H1 (cell line): Measurements from ENCODE around the gene SLC4A7. TPM values are rescaled to one million over a fixed set of nuclear protein-coding genes. Genes with fewer than 3 reads are reported as not detected.
A peak's percentile ranks its signal among the peaks of the same experiment; 100 is the strongest.

Experiments
- ASH2L ChIP-seq: fragments of 200-600, 300-600 bp; sonication (generic); IDR thresholded peaks from one replicate; pipeline ENCODE4 v1.7.1; 2017; ENCODE audit warnings: low read length
- CHD2 ChIP-seq: IDR thresholded peaks from 2 replicates; pipeline ENCODE4 v1.6.1; 2012; ENCODE audit warnings: low read length, improper control_type of control experiment
- EGR1 ChIP-seq: IDR thresholded peaks from 2 replicates; pipeline ENCODE4 v1.6.1; 2011; ENCODE audit warnings: low read depth, low read length, borderline replicate concordance
- HDAC2 ChIP-seq, 2 experiments: fragments of 300-600 bp in 1 of 2; sonication (generic) in 1 of 2; IDR thresholded peaks; 2 replicates each; pipeline ENCODE4 v1.6.1; 2011 to 2012; ENCODE audit warnings: low read depth in 2 of 2, low read length in 2 of 2, mild to moderate bottlenecking in 2 of 2, moderate library complexity in 2 of 2, borderline replicate concordance in 1 of 2, inconsistent platforms in 1 of 2
- KDM4A ChIP-seq: IDR thresholded peaks from one replicate; pipeline ENCODE4 v1.7.1; 2012; ENCODE audit warnings: low read depth, mild to moderate bottlenecking, moderate library complexity, low read length, inconsistent platforms; ENCODE audit not compliant: severe bottlenecking
- POLR2A ChIP-seq, 2 experiments: IDR thresholded peaks; 1 replicate in 1 of 2; 2 replicates in 1 of 2; pipeline ENCODE4 v1.6.1; 2011; ENCODE audit warnings: low read depth in 2 of 2, low read length in 2 of 2, mild to moderate bottlenecking in 2 of 2; ENCODE audit errors: control extremely low read depth in 1 of 2
- POLR2AphosphoS5 ChIP-seq: IDR thresholded peaks from 2 replicates; pipeline ENCODE4 v1.6.1; 2011; ENCODE audit warnings: low read depth, low read length
- RBBP5 ChIP-seq: IDR thresholded peaks from 2 replicates; pipeline ENCODE4 v1.7.1; 2012; ENCODE audit warnings: low read depth, mild to moderate bottlenecking, inconsistent platforms, low read length, moderate library complexity, borderline replicate concordance
- SP2 ChIP-seq: IDR thresholded peaks from 2 replicates; pipeline ENCODE4 v1.6.1; 2012; ENCODE audit warnings: mild to moderate bottlenecking, low read length, inconsistent platforms
- TBP ChIP-seq: IDR thresholded peaks from 2 replicates; pipeline ENCODE4 v1.6.1; 2011; ENCODE audit warnings: low read depth, low read length, improper control_type of control experiment
- YY1 ChIP-seq: IDR thresholded peaks from 2 replicates; pipeline ENCODE4 v1.6.1; 2011; ENCODE audit warnings: low read depth, mild to moderate bottlenecking, low read length
- ZNF274 ChIP-seq: IDR thresholded peaks from 2 replicates; pipeline ENCODE4 v1.7.0; 2012; ENCODE audit warnings: low read length, borderline replicate concordance; ENCODE audit errors: extremely low read depth
- polyA plus RNA-seq, 7 experiments: library from polyadenylated mRNA; depleted of rRNA in 3 of 7; stranded (reverse) in 5 of 7; unstranded in 2 of 7; fragments of >200 nt in 5 of 7; fragments of 200-250 nt in 2 of 7; gene quantifications; 1 replicate in 5 of 7; 2 replicates in 1 of 7; 4 replicates in 1 of 7; pipeline versions ENCODE4 v1.2.1 to v1.2.3, GENCODE V29; 2011 to 2013; ENCODE audit warnings: missing spikeins in 2 of 7, mixed read lengths in 2 of 7
- total RNA-seq: library from RNA; stranded (reverse); fragmentation: NEBNext Ultra II Directional; extraction: Animal tissue kit (Norgen Biotek cat#: 25700); gene quantifications from 2 replicates; pipeline ENCODE4 v1.2.1, GENCODE V29; 2021
- TF ChIP-seq, protein P1 (sequence below), 3 experiments: IDR thresholded peaks; 1 replicate in 2 of 3; 2 replicates in 1 of 3; pipeline versions ENCODE4 v1.5.1 to v1.6.1; 2011; ENCODE audit warnings: low read length in 3 of 3, mild to moderate bottlenecking in 3 of 3, inconsistent platforms in 2 of 3, low read depth in 1 of 3, moderate library complexity in 1 of 3; ENCODE audit not compliant: insufficient read depth in 1 of 3; ENCODE audit errors: control extremely low read depth in 1 of 3

The SLC4A7 gene
- total and polyA plus RNA-seq, 2 of the 8 experiments (the other 6 are each of a cell fraction or from before 2014, with no cell fraction given): 14.9 to 70.5 TPM

DNA sequence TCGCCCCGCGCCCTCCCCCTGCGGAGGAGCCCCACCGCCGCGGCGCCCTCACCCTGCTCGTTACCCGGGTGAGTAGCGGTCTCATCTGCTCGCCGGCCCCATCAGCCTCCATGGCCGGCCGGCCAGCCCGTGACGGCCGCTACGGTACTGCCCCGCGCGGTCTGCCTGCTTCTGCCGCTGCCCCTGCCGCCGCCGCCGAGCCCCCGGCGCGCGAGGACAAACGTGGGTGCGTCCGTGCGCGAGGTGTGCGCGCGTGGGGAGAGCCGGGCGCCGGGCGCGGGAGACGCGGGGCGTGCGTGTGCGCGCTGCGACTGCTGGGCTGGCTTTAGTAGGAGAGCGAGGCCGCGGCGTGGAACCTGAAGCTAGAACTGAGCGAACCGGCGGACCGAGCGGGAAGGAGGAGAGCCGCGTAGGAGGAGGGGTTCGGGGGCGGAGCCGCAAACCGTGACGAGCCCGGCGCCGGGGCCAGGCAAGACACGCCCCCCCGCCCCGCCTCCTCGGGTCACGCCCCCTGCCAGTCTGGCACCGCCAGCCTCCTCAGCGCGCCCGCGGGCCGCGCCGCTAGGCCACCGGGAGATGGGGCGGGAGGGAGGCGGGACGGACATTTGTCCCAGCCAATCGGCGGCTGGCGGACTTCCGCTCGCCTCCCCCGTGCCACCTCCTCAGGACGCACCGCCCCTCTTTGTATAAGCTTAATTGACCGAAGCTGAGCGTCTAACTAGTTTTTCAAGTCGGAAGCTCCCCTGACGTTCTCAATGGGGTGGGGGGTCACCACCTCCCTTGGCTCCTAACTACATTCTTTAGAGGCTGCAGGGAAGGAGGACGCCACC lies at the start of gene SLC4A7 (continued):
- TF ChIP-seq, protein P1, sequence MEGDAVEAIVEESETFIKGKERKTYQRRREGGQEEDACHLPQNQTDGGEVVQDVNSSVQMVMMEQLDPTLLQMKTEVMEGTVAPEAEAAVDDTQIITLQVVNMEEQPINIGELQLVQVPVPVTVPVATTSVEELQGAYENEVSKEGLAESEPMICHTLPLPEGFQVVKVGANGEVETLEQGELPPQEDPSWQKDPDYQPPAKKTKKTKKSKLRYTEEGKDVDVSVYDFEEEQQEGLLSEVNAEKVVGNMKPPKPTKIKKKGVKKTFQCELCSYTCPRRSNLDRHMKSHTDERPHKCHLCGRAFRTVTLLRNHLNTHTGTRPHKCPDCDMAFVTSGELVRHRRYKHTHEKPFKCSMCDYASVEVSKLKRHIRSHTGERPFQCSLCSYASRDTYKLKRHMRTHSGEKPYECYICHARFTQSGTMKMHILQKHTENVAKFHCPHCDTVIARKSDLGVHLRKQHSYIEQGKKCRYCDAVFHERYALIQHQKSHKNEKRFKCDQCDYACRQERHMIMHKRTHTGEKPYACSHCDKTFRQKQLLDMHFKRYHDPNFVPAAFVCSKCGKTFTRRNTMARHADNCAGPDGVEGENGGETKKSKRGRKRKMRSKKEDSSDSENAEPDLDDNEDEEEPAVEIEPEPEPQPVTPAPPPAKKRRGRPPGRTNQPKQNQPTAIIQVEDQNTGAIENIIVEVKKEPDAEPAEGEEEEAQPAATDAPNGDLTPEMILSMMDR (IDR thresholded peaks at IDR 0.05; ENCODE audit: control extremely low read depth in 1 of 3, insufficient read depth in 1 of 3, low read depth in 1 of 3, low read length in 3 of 3): peak in 1 of 3 experiments; percentile 7; a peak in 1 of 4 replicates
- TF ChIP-seq ZNF274 (no peak), POLR2A (IDR thresholded peaks at IDR 0.05; ENCODE audit: control extremely low read depth in 1 of 2, low read depth in 2 of 2, low read length in 2 of 2) (peak; percentile 72 to 94), SP2 (peak; percentile 46), YY1 (0 out of 2 replicates have a peak, but pooled peaks have one; percentile 18), TBP (peak; percentile 87), RBBP5 (peak; percentile 33; the same call in 1 of the 2 replicates), ASH2L (peak; percentile 55), EGR1 (no peak; the same call in 1 of the 2 replicates), CHD2 (peak; percentile 79), POLR2AphosphoS5 (peak; percentile 96), HDAC2 (IDR thresholded peaks at IDR 0.05; ENCODE audit: borderline replicate concordance in 1 of 2, low read depth in 2 of 2, low read length in 2 of 2) (peak in 1 of 2 experiments; percentile 77; a peak in 1 of 4 replicates), KDM4A (peak; percentile 53)
